Loucy (cell line): Measurements from ENCODE around the gene HSCB.
A peak's percentile ranks its signal among the peaks of the same experiment; 100 is the strongest.

Source experiments
- H2AFZ ChIP-seq: fragments of 200-600 bp; sonication (generic); 2 replicates; pipeline ENCODE4 v1.6.0; 2016; ENCODE audit warnings: antibody characterized with exemption, mild to moderate bottlenecking, low read length, moderate library complexity
- H3F3A ChIP-seq: fragments of 200-600 bp; 2 replicates; pipeline ENCODE4 v1.6.0; 2016; ENCODE audit warnings: antibody characterized with exemption, low read depth, mild to moderate bottlenecking
- H3K27me3 ChIP-seq: fragments of 200-600 bp; sonication (generic); 2 replicates; pipeline ENCODE4 v1.6.1; 2014; ENCODE audit warnings: low read length, mild to moderate bottlenecking; ENCODE audit not compliant: insufficient read depth, poor library complexity, severe bottlenecking
- H3K36me3 ChIP-seq: fragments of 200-600 bp; sonication (generic); 2 replicates; pipeline ENCODE4 v1.6.1; 2016; ENCODE audit warnings: low read length; ENCODE audit not compliant: insufficient read depth
- H3K4me1 ChIP-seq: fragments of 200-600 bp; sonication (generic); 2 replicates; pipeline ENCODE4 v1.5.1; 2014; ENCODE audit warnings: low read length, mild to moderate bottlenecking; ENCODE audit not compliant: insufficient read depth, poor library complexity, severe bottlenecking
- H3K4me2 ChIP-seq: fragments of 200-600 bp; sonication (generic); 2 replicates; pipeline ENCODE4 v1.6.0; 2014; ENCODE audit warnings: antibody characterized with exemption, low read length, low read depth, mild to moderate bottlenecking; ENCODE audit not compliant: poor library complexity, severe bottlenecking
- H3K4me3 ChIP-seq: fragments of 200-600 bp; sonication (generic); 2 replicates; pipeline ENCODE4 v1.5.1; 2014; ENCODE audit warnings: low read length, mild to moderate bottlenecking, mixed read lengths; ENCODE audit not compliant: poor library complexity, severe bottlenecking
- H3K79me2 ChIP-seq: fragments of 200-600 bp; sonication (generic); 2 replicates; pipeline ENCODE4 v1.6.1; 2014; ENCODE audit warnings: low read length; ENCODE audit not compliant: insufficient read depth
- H3K9ac ChIP-seq: fragments of 200-600 bp; sonication (generic); 2 replicates; pipeline ENCODE4 v1.6.0; 2014; ENCODE audit warnings: mild to moderate bottlenecking, low read depth, low read length, moderate library complexity; ENCODE audit not compliant: poor library complexity, severe bottlenecking
- H3K9me2 ChIP-seq: fragments of 200-600 bp; sonication (generic); replicated peaks from 2 replicates; pipeline ENCODE4 v1.6.1; 2016; ENCODE audit warnings: low read depth, low read length, mixed read lengths
- H3K9me3 ChIP-seq: fragments of 200-600 bp; sonication (generic); 2 replicates; pipeline ENCODE4 v1.6.1; 2014; ENCODE audit warnings: mild to moderate bottlenecking, antibody characterized with exemption, low read length, low read depth; ENCODE audit not compliant: insufficient read depth
- H4K20me1 ChIP-seq: fragments of 200-600 bp; sonication (generic); 2 replicates; pipeline ENCODE4 v1.6.0; 2014; ENCODE audit warnings: antibody characterized with exemption, low read length, mild to moderate bottlenecking; ENCODE audit not compliant: insufficient read depth, poor library complexity, severe bottlenecking
- EZH2phosphoT487 ChIP-seq: fragments of 200-600 bp; IDR thresholded peaks from 2 replicates; pipeline ENCODE4 v1.6.1; 2018; ENCODE audit warnings: antibody characterized with exemption, mild to moderate bottlenecking, moderate library complexity, borderline replicate concordance
- TF ChIP-seq, protein P1 (sequence below): fragments of 200-600 bp; sonication (generic); conservative IDR thresholded peaks from 2 replicates; pipeline ENCODE4 v1.5.1; 2014; ENCODE audit warnings: mild to moderate bottlenecking, antibody characterized with exemption, low read length

The HSCB gene

DNA sequence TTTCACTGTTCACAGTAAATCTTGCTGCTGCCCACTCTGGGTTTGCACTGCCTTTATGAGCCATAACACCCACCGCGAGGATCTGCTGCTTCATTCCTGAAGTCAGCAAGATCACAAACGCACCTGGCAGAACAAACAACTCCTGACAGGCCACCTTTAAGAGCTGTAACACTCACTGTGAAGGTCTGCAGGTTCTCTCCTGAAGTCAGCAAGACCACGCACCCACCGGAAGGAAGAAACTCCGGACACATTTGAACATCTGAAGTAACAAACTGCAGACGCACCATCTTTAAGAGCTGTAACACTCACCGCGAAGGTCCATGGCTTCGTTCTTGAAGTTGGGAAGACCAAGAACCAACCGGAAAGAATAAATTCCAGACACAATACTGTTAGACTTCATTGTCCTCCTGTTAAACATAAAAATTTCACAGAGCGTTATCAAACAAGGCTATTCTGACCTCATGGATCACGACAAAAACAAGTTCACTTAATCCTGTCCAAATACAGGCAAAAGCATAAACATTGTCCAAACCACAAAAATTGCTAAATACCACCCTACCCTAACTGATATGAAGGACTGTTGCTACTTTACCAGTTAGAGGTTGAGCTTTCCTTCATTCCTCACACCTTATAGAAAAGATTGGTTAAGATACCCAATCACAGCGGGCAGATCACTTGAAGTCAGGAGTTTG, 27.7 kb downstream of the HSCB start:
- Histone ChIP-seq H4K20me1 (peaks cover 14% of the 10 kb centered on the region), H2AFZ (no peak overlapping the region), H3K4me2 (no peak overlapping the region), H3K4me3 (no peak overlapping the region), H3K36me3 (no peaks in the 10 kb centered on the region), H3K9me2 (no peaks in the 10 kb centered on the region), H3K79me2 (peaks cover 16% of the 10 kb centered on the region), H3K9ac (no peak overlapping the region), H3K9me3 (no peaks in the 10 kb centered on the region), H3K4me1 (peaks cover 7% of the 10 kb centered on the region), H3F3A (no peaks in the 10 kb centered on the region), H3K27me3 (no peaks in the 10 kb centered on the region)
- TF ChIP-seq, protein P1, sequence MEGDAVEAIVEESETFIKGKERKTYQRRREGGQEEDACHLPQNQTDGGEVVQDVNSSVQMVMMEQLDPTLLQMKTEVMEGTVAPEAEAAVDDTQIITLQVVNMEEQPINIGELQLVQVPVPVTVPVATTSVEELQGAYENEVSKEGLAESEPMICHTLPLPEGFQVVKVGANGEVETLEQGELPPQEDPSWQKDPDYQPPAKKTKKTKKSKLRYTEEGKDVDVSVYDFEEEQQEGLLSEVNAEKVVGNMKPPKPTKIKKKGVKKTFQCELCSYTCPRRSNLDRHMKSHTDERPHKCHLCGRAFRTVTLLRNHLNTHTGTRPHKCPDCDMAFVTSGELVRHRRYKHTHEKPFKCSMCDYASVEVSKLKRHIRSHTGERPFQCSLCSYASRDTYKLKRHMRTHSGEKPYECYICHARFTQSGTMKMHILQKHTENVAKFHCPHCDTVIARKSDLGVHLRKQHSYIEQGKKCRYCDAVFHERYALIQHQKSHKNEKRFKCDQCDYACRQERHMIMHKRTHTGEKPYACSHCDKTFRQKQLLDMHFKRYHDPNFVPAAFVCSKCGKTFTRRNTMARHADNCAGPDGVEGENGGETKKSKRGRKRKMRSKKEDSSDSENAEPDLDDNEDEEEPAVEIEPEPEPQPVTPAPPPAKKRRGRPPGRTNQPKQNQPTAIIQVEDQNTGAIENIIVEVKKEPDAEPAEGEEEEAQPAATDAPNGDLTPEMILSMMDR, result no peak
- no peak for TF ChIP-seq EZH2phosphoT487

DNA sequence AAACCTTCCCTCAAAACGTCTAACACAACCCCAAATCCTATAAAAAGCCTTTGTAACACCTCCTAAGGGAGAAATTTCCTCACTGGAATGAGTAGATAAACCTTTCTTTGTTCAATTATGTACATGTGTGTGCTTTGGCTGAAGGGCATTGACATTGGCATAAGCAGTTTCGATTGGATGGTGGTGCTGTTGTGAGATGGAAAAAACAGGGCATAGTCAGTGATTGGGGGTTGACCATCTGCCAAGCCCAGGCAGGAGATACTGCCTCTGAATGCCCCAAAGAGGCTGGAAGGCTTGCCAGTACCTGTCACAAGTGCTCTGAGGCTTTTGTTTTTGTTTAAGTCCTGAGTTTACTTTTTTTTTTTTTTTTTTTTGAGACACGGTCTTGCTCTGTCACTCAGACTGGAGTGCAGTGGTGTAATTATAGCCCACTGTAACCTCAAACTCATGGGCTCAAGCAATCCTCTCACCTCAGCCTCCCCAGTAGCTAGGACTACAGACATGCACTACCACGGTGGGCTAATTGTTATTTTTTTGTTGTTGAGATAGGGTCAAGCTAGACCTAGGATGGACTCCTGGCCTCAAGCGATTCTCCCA, 29.5 kb downstream of the HSCB start:
- Histone ChIP-seq H3K4me2 (no peak overlapping the region), H3K9me2 (no peaks in the 10 kb centered on the region), H3K4me3 (no peak overlapping the region), H3F3A (no peaks in the 10 kb centered on the region), H4K20me1 (peaks cover 15% of the 10 kb centered on the region), H3K36me3 (no peaks in the 10 kb centered on the region), H3K4me1 (peaks cover 14% of the 10 kb centered on the region), H3K79me2 (peaks cover 34% of the 10 kb centered on the region), H3K9me3 (no peaks in the 10 kb centered on the region), H3K9ac (no peak overlapping the region), H3K27me3 (no peaks in the 10 kb centered on the region), H2AFZ (no peak overlapping the region)
- TF ChIP-seq EZH2phosphoT487, result no peak
- TF ChIP-seq, protein P1, result no peak

DNA sequence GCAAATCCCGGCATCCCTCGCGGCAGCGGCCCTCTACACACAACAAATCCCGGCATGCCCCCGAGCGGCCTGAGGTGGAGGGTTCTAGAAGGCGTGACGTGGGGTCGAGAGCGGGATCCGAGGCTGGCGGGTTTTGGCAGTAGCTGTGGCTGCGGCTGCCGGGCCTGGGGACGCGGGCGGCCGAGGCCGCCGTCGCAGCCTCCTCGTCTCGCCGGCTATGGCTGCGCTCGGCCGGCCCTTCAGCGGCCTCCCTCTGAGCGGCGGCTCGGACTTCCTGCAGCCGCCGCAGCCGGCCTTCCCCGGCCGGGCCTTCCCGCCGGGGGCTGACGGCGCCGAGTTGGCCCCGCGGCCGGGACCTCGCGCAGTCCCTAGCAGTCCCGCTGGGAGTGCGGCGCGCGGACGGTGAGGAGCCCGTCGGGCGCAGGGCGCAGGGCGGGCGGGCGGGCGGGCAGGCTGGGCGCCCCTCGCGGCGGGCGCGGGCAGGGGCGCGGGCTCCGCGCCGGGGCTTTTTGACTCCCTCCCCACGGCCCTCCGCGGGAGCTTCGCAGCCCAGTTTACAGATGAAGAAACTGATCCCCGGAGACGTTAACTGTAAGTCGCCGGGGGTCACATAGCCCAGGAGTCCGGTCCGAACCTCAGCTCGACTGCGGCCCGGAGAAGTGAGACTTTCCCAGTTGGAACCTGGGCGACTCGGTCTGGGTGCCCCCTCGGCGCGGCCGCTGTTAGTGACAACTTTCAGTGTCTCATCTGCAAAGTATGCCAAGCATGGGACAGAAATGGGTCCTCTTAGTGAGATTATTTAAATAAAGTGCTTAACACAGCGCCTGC, 31.0 kb downstream of the HSCB start, which contains the start of gene CCDC117:
Gene CCDC117, plus strand, starts transcription at position 63 of the 828 bp plus-strand sequence. Its CDS starts 155 bp downstream, at position 218.
- Histone ChIP-seq H3K9me2 (no peaks in the 10 kb centered on the region), H3K27me3 (no peaks in the 10 kb centered on the region), H3K4me2 (peak within 1 kb of the TSS; percentile 82), H3F3A (no peaks in the 10 kb centered on the region), H3K4me1 (peaks cover 20% of the 10 kb centered on the region), H3K4me3 (peak within 1 kb of the TSS; percentile 91), H2AFZ (peak within 1 kb of the TSS; percentile 68), H3K36me3 (no peaks in the 10 kb centered on the region), H4K20me1 (peaks cover 25% of the 10 kb centered on the region), H3K9ac (peak within 1 kb of the TSS; percentile 85), H3K9me3 (no peaks in the 10 kb centered on the region), H3K79me2 (peaks cover 49% of the 10 kb centered on the region)
- TF ChIP-seq, protein P1, result 0 out of 2 replicates have a peak, but pooled peaks have one; percentile 12
- no peak for TF ChIP-seq EZH2phosphoT487
